BJ (cell line): ENCODE measurements around the gene FAM171A1. TPM values are rescaled to one million over a fixed set of nuclear protein-coding genes. Genes with fewer than 3 reads are reported as not detected.

Experiments used
- CTCF ChIA-PET: fragments of 350-600 bp; formaldehyde crosslinking; extraction: SDS; loops from one replicate; lab custom pipeline; 2021; ENCODE audit warnings: antibody characterized with exemption, inconsistent platforms; lab: Yijun Ruan, JAX
- POLR2A ChIA-PET: fragments of 300-600 bp; sonication (Branson Sonifier 250); formaldehyde crosslinking; extraction: SDS; loops from one replicate; lab custom pipeline; 2021; ENCODE audit warnings: antibody characterized with exemption; lab: Charles Lee
- DNase-seq: peaks from one replicate; pipeline ENCODE4 v3.0.0-alpha.2; 2011; ENCODE audit warnings: low read depth
- H3K27me3 ChIP-seq: 2 replicates; pipeline ENCODE4 v1.6.0; 2011; ENCODE audit warnings: low read length; ENCODE audit not compliant: control insufficient read depth, insufficient read depth
- H3K36me3 ChIP-seq: 2 replicates; pipeline ENCODE4 v1.5.1; 2011; ENCODE audit warnings: low read length; ENCODE audit not compliant: control insufficient read depth, insufficient read depth
- H3K4me3 ChIP-seq: 2 replicates; pipeline ENCODE4 v1.5.1; 2011; ENCODE audit warnings: low read depth, mild to moderate bottlenecking, control low read depth, low read length
- CTCF ChIP-seq: IDR thresholded peaks from 2 replicates; pipeline ENCODE4 v1.5.1; 2011; ENCODE audit warnings: low read depth, mild to moderate bottlenecking, control low read depth, inconsistent platforms, low read length, moderate library complexity; ENCODE audit not compliant: insufficient read depth
- polyA plus RNA-seq: library from polyadenylated mRNA; depleted of rRNA; stranded (reverse); fragments of >200 nt; gene quantifications from 2 replicates; pipeline ENCODE4 v1.2.3, GENCODE V29; 2011

FAM171A1 gene
- polyA plus RNA-seq, 1 experiment: 18.4 TPM

DNA sequence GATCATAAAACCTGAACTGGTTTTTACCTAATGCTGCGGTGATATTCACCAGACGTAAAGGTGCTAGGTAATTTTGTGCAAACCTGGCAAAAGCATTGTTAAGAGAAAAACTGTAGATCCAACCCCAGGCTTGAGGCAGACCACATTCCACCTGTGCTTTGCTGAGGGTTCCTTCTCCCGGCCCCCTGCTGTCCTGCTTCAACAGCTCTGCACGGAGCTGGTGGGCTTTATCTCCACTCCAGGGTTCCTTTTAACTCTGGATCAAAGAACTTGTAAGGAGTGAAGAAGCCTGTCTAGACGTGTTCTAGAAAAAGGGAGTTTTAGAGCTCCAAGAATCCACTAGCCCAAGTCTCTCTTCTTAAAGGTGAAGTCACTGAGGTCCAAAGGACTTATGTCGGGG lies 115.1 kb downstream of the FAM171A1 start:
- CTCF ChIA-PET: no interaction called here
- DNase-seq: no peak

GRCh38 chr10:15254808-15255648 lies 116.1 kb downstream of the FAM171A1 start:
- no peak for DNase-seq
- TF ChIP-seq CTCF: no peak
- no peaks in the 10 kb centered on the region for H3K36me3 ChIP-seq
- no peak overlapping the region for H3K4me3 ChIP-seq
- no peaks in the 10 kb centered on the region for H3K27me3 ChIP-seq
- CTCF ChIA-PET: no interaction called here
- POLR2A ChIA-PET: no interaction called here

More for the DNA sequence above, 115.1 kb downstream of the FAM171A1 start:
- H3K36me3 ChIP-seq: no peaks in the 10 kb centered on the region
- POLR2A ChIA-PET: no interaction called here
- TF ChIP-seq CTCF: no peak
- no peaks in the 10 kb centered on the region for H3K27me3 ChIP-seq
- H3K4me3 ChIP-seq: no peak overlapping the region

- no peak for TF ChIP-seq CTCF
- DNase-seq: no peak
- POLR2A ChIA-PET: no interaction called here
- CTCF ChIA-PET: no interaction called here
- Histone ChIP-seq H3K4me3 (no peak overlapping the region), H3K27me3 (no peaks in the 10 kb centered on the region), H3K36me3 (no peaks in the 10 kb centered on the region)
Observed at GRCh38 chr10:15253951-15254807, 116.9 kb downstream of the FAM171A1 start.

DNA sequence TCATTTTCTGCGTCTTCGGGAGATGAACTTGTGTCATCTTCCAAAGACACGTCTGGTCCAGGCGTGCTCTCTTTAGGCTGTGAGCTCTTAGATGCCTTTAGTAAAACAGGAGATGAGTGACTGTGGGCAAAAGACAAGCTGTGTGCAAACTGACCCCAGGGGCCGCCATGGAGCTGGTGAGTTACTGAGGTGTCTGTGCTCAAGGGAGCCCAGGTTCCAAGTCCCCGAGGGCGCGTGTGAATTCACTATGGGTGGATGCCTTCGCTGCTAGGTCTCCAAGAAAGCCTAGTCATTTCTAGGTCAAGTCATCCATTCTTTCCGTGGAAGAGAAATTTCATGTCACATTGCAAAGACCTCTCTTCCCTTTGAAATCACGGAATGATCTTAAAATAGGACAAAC lies 118.7 kb downstream of the FAM171A1 start:
- DNase-seq: no peak
- Histone ChIP-seq H3K36me3 (no peaks in the 10 kb centered on the region), H3K27me3 (no peaks in the 10 kb centered on the region), H3K4me3 (no peak overlapping the region)
- no peak for TF ChIP-seq CTCF
- CTCF ChIA-PET: interaction anchor here (1.2 kb wide), 1 partner anchor 118 kb away, joined by 3 read pairs; the partner anchor contains the start of gene FAM171A1
- POLR2A ChIA-PET: no interaction called here

- Histone ChIP-seq H3K36me3 (no peaks in the 10 kb centered on the region), H3K4me3 (no peak overlapping the region), H3K27me3 (no peaks in the 10 kb centered on the region)
- ChIA-PET CTCF (no interaction called here), POLR2A (no interaction called here)
- no peak for TF ChIP-seq CTCF
- DNase-seq: no peak
Observed at GRCh38 chr10:15251791-15252380, 119.2 kb downstream of the FAM171A1 start.
